ENCODE results near the gene TSC2.

The TSC2 gene

GRCh38 chr16:2078691-2079090 lies 30.9 kb downstream of the TSC2 start:
- no peaks in the 10 kb centered on the region for H3K9me3 ChIP-seq (ENCODE audit: control insufficient read depth, low read length)
- no peak overlapping the region for H3K27ac ChIP-seq (ENCODE audit: insufficient read depth, low read length, poor library complexity, severe bottlenecking)
- no peak overlapping the region for H3K4me3 ChIP-seq (ENCODE audit: insufficient read depth, low read depth, low read length, poor library complexity, severe bottlenecking)
- DNase-seq: no peak
- peaks cover 68% of the 10 kb centered on the region for H3K36me3 ChIP-seq (ENCODE audit: control insufficient read depth, insufficient read depth, low read length)
- no peaks in the 10 kb centered on the region for H3K27me3 ChIP-seq (replicated peaks; ENCODE audit: control insufficient read depth, insufficient read depth, low read length, poor library complexity, severe bottlenecking)
- no peaks in the 10 kb centered on the region for H3K4me1 ChIP-seq (ENCODE audit: control insufficient read depth, insufficient read depth, low read length, poor library complexity, severe bottlenecking)

GRCh38 chr16:2079311-2079800 lies 31.6 kb downstream of the TSC2 start:
- Histone ChIP-seq H3K4me3 (ENCODE audit: insufficient read depth, low read depth, low read length, poor library complexity, severe bottlenecking) (no peak overlapping the region), H3K9me3 (ENCODE audit: control insufficient read depth, low read length) (no peaks in the 10 kb centered on the region), H3K4me1 (ENCODE audit: control insufficient read depth, insufficient read depth, low read length, poor library complexity, severe bottlenecking) (no peaks in the 10 kb centered on the region), H3K36me3 (ENCODE audit: control insufficient read depth, insufficient read depth, low read length) (peaks cover 68% of the 10 kb centered on the region), H3K27ac (ENCODE audit: insufficient read depth, low read length, poor library complexity, severe bottlenecking) (no peak overlapping the region), H3K27me3 (replicated peaks; ENCODE audit: control insufficient read depth, insufficient read depth, low read length, poor library complexity, severe bottlenecking) (no peaks in the 10 kb centered on the region)
- DNase-seq: no peak

- no peaks in the 10 kb centered on the region for H3K9me3 ChIP-seq (ENCODE audit: control insufficient read depth, low read length)
- no peak overlapping the region for H3K27ac ChIP-seq (ENCODE audit: insufficient read depth, low read length, poor library complexity, severe bottlenecking)
- no peak for DNase-seq
- H3K36me3 ChIP-seq (ENCODE audit: control insufficient read depth, insufficient read depth, low read length): peaks cover 63% of the 10 kb centered on the region
- H3K27me3 ChIP-seq (replicated peaks; ENCODE audit: control insufficient read depth, insufficient read depth, low read length, poor library complexity, severe bottlenecking): no peaks in the 10 kb centered on the region
- no peaks in the 10 kb centered on the region for H3K4me1 ChIP-seq (ENCODE audit: control insufficient read depth, insufficient read depth, low read length, poor library complexity, severe bottlenecking)
- H3K4me3 ChIP-seq (ENCODE audit: insufficient read depth, low read depth, low read length, poor library complexity, severe bottlenecking): no peak overlapping the region
These were observed 32.2 kb downstream of the TSC2 start for GRCh38 chr16:2079991-2080390.

GRCh38 chr16:2081201-2082084 lies 33.7 kb downstream of the TSC2 start:
- no peak overlapping the region for H3K27ac ChIP-seq (ENCODE audit: insufficient read depth, low read length, poor library complexity, severe bottlenecking)
- H3K27me3 ChIP-seq (replicated peaks; ENCODE audit: control insufficient read depth, insufficient read depth, low read length, poor library complexity, severe bottlenecking): no peaks in the 10 kb centered on the region
- DNase-seq: no peak
- no peaks in the 10 kb centered on the region for H3K9me3 ChIP-seq (ENCODE audit: control insufficient read depth, low read length)
- no peak overlapping the region for H3K4me3 ChIP-seq (ENCODE audit: insufficient read depth, low read depth, low read length, poor library complexity, severe bottlenecking)
- peaks cover 74% of the 10 kb centered on the region for H3K36me3 ChIP-seq (ENCODE audit: control insufficient read depth, insufficient read depth, low read length)
- no peaks in the 10 kb centered on the region for H3K4me1 ChIP-seq (ENCODE audit: control insufficient read depth, insufficient read depth, low read length, poor library complexity, severe bottlenecking)

GRCh38 chr16:2082171-2082982 lies 34.6 kb downstream of the TSC2 start:
- no peaks in the 10 kb centered on the region for H3K4me1 ChIP-seq (ENCODE audit: control insufficient read depth, insufficient read depth, low read length, poor library complexity, severe bottlenecking)
- H3K9me3 ChIP-seq (ENCODE audit: control insufficient read depth, low read length): no peaks in the 10 kb centered on the region
- H3K4me3 ChIP-seq (ENCODE audit: insufficient read depth, low read depth, low read length, poor library complexity, severe bottlenecking): no peak overlapping the region
- no peak for DNase-seq
- H3K27me3 ChIP-seq (replicated peaks; ENCODE audit: control insufficient read depth, insufficient read depth, low read length, poor library complexity, severe bottlenecking): no peaks in the 10 kb centered on the region
- H3K36me3 ChIP-seq (ENCODE audit: control insufficient read depth, insufficient read depth, low read length): peaks cover 77% of the 10 kb centered on the region
- H3K27ac ChIP-seq (ENCODE audit: insufficient read depth, low read length, poor library complexity, severe bottlenecking): no peak overlapping the region

- peaks cover 83% of the 10 kb centered on the region for H3K36me3 ChIP-seq (ENCODE audit: control insufficient read depth, insufficient read depth, low read length)
- H3K27ac ChIP-seq (ENCODE audit: insufficient read depth, low read length, poor library complexity, severe bottlenecking): no peak overlapping the region
- no peaks in the 10 kb centered on the region for H3K27me3 ChIP-seq (replicated peaks; ENCODE audit: control insufficient read depth, insufficient read depth, low read length, poor library complexity, severe bottlenecking)
- H3K4me3 ChIP-seq (ENCODE audit: insufficient read depth, low read depth, low read length, poor library complexity, severe bottlenecking): no peak overlapping the region
- H3K9me3 ChIP-seq (ENCODE audit: control insufficient read depth, low read length): no peaks in the 10 kb centered on the region
- no peak for DNase-seq
- H3K4me1 ChIP-seq (ENCODE audit: control insufficient read depth, insufficient read depth, low read length, poor library complexity, severe bottlenecking): no peaks in the 10 kb centered on the region
These were observed 35.2 kb downstream of the TSC2 start for GRCh38 chr16:2082983-2083364.

GRCh38 chr16:2083409-2083808 lies 35.6 kb downstream of the TSC2 start:
- peaks cover 87% of the 10 kb centered on the region for H3K36me3 ChIP-seq (ENCODE audit: control insufficient read depth, insufficient read depth, low read length)
- no peak overlapping the region for H3K27ac ChIP-seq (ENCODE audit: insufficient read depth, low read length, poor library complexity, severe bottlenecking)
- no peaks in the 10 kb centered on the region for H3K9me3 ChIP-seq (ENCODE audit: control insufficient read depth, low read length)
- no peaks in the 10 kb centered on the region for H3K4me1 ChIP-seq (ENCODE audit: control insufficient read depth, insufficient read depth, low read length, poor library complexity, severe bottlenecking)
- H3K4me3 ChIP-seq (ENCODE audit: insufficient read depth, low read depth, low read length, poor library complexity, severe bottlenecking): no peak overlapping the region
- DNase-seq: no peak
- no peaks in the 10 kb centered on the region for H3K27me3 ChIP-seq (replicated peaks; ENCODE audit: control insufficient read depth, insufficient read depth, low read length, poor library complexity, severe bottlenecking)

GRCh38 chr16:2083876-2084780 lies 36.3 kb downstream of the TSC2 start:
- Histone ChIP-seq H3K27ac (ENCODE audit: insufficient read depth, low read length, poor library complexity, severe bottlenecking) (no peak overlapping the region), H3K4me1 (ENCODE audit: control insufficient read depth, insufficient read depth, low read length, poor library complexity, severe bottlenecking) (no peaks in the 10 kb centered on the region), H3K27me3 (replicated peaks; ENCODE audit: control insufficient read depth, insufficient read depth, low read length, poor library complexity, severe bottlenecking) (no peaks in the 10 kb centered on the region), H3K4me3 (ENCODE audit: insufficient read depth, low read depth, low read length, poor library complexity, severe bottlenecking) (no peak overlapping the region), H3K9me3 (ENCODE audit: control insufficient read depth, low read length) (no peaks in the 10 kb centered on the region), H3K36me3 (ENCODE audit: control insufficient read depth, insufficient read depth, low read length) (peaks cover 87% of the 10 kb centered on the region)
- DNase-seq: no peak

GRCh38 chr16:2084895-2085625 lies 37.3 kb downstream of the TSC2 start:
- Histone ChIP-seq H3K27ac (ENCODE audit: insufficient read depth, low read length, poor library complexity, severe bottlenecking) (no peak overlapping the region), H3K4me3 (ENCODE audit: insufficient read depth, low read depth, low read length, poor library complexity, severe bottlenecking) (no peak overlapping the region), H3K27me3 (replicated peaks; ENCODE audit: control insufficient read depth, insufficient read depth, low read length, poor library complexity, severe bottlenecking) (no peaks in the 10 kb centered on the region), H3K4me1 (ENCODE audit: control insufficient read depth, insufficient read depth, low read length, poor library complexity, severe bottlenecking) (no peaks in the 10 kb centered on the region), H3K9me3 (ENCODE audit: control insufficient read depth, low read length) (no peaks in the 10 kb centered on the region), H3K36me3 (ENCODE audit: control insufficient read depth, insufficient read depth, low read length) (peaks cover 86% of the 10 kb centered on the region)
- no peak for DNase-seq

Measured in effector memory CD4-positive, alpha-beta T cell (primary cell).